Endodermal cell (in vitro differentiated cells): ENCODE measurements around the gene SPRR2A. TPM values are rescaled to one million over a fixed set of nuclear protein-coding genes. Genes with fewer than 3 reads are reported as not detected.

Experiments used
- DNase-seq: peaks from one replicate; pipeline ENCODE4 v3.0.0-alpha.2; 2017
- H3K27ac ChIP-seq: 2 replicates; pipeline ENCODE4 v1.5.1; 2013; ENCODE audit warnings: mild to moderate bottlenecking, low read depth, low read length, moderate library complexity
- H3K27me3 ChIP-seq: 2 replicates; pipeline ENCODE4 v1.6.1; 2013; ENCODE audit warnings: mild to moderate bottlenecking, low read length, moderate library complexity; ENCODE audit not compliant: insufficient read depth, control insufficient read depth, poor library complexity, severe bottlenecking
- H3K36me3 ChIP-seq: 2 replicates; pipeline ENCODE4 v1.7.0; 2013; ENCODE audit warnings: mild to moderate bottlenecking, low read length, moderate library complexity; ENCODE audit not compliant: control insufficient read depth, insufficient read depth
- H3K4me1 ChIP-seq: one replicate; pipeline ENCODE4 v1.7.0; 2013; ENCODE audit warnings: low read length; ENCODE audit not compliant: control insufficient read depth, insufficient read depth
- H3K4me3 ChIP-seq: 2 replicates; pipeline ENCODE4 v1.5.1; 2013; ENCODE audit warnings: mild to moderate bottlenecking, low read length, moderate library complexity
- H3K9ac ChIP-seq: 2 replicates; pipeline ENCODE4 v1.6.1; 2013; ENCODE audit warnings: mild to moderate bottlenecking, low read length, moderate library complexity; ENCODE audit not compliant: poor library complexity, severe bottlenecking; ENCODE audit errors: extremely low read depth
- H3K9me3 ChIP-seq: 2 replicates; pipeline ENCODE4 v1.6.1; 2013; ENCODE audit warnings: mild to moderate bottlenecking, low read length, moderate library complexity; ENCODE audit not compliant: control insufficient read depth
- H3K27ac Mint-ChIP-seq: 2 replicates; pipeline ENCODE4 v1.8.0; 2020; ENCODE audit warnings: mixed read lengths
- H3K27me3 Mint-ChIP-seq: 2 replicates; pipeline ENCODE4 v1.8.0; 2021; ENCODE audit warnings: mild to moderate bottlenecking, mixed read lengths; ENCODE audit not compliant: insufficient read depth
- H3K36me3 Mint-ChIP-seq: 2 replicates; pipeline ENCODE4 v1.8.0; 2020; ENCODE audit warnings: low read depth, mixed read lengths
- H3K4me1 Mint-ChIP-seq: 2 replicates; pipeline ENCODE4 v1.8.0; 2020; ENCODE audit warnings: mixed read lengths
- H3K4me3 Mint-ChIP-seq: 2 replicates; pipeline ENCODE4 v1.8.0; 2020; ENCODE audit warnings: mild to moderate bottlenecking, moderate library complexity, mixed read lengths
- H3K9me3 Mint-ChIP-seq: 2 replicates; pipeline ENCODE4 v1.8.0; 2020; ENCODE audit warnings: mild to moderate bottlenecking, mixed read lengths
- WGBS, 2 experiments: methylation state at CpG; one replicate each; pipeline versions ENCODE4 v1.1.5 to v1.1.7; 2013; ENCODE audit warnings: missing lambda C conversion rate in 2 of 2, mixed read lengths in 1 of 2; ENCODE audit not compliant: insufficient coverage in 1 of 2, insufficient read length in 1 of 2; 5-methylcytosine and 5-hydroxymethylcytosine counted together
- total RNA-seq, 2 donors: library from RNA; stranded (reverse); fragmentation: NEBNext Ultra II Directional in 1 of 2; extraction: Animal tissue kit (Norgen Biotek cat#: 25700) in 1 of 2; gene quantifications; 2 replicates in 1 of 2; 3 replicates in 1 of 2; pipeline ENCODE4 v1.2.1, GENCODE V29; 2021
- TF ChIP-seq, protein P1 (sequence below): fragments of 200-600 bp; sonication (generic); conservative IDR thresholded peaks from 2 replicates; pipeline ENCODE4 v1.5.0; 2021; ENCODE audit warnings: antibody characterized with exemption, mild to moderate bottlenecking

Gene SPRR2A
- total RNA-seq, 2 donors from 2014 or later: not detected

DNA sequence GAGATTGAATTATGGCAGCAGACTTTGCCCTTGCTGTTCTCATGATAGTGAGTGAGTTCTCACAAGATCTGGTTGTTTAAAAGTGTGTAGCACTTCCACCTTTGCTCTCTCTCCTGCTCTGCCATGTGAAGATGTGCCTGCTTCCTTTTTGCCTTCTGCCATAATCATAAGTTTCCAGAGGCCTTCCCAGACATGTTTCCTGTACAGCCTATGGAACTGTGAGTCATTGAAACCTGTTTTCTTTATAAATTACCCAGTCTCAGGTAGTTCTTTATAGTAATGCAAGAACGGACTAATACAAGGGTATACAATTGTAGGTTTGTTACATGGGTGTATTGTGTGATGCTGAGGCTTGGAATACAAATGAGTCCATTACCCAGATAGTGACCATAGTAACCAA lies 22.1 kb downstream of the SPRR2A start:
- Mint-ChIP-seq H3K9me3 (no peaks in the 10 kb centered on the region), H3K4me1 (peaks cover 26% of the 10 kb centered on the region), H3K27ac (no peak overlapping the region), H3K36me3 (no peaks in the 10 kb centered on the region), H3K27me3 (no peaks in the 10 kb centered on the region), H3K4me3 (no peak overlapping the region)
- no peak for DNase-seq
- H3K27ac ChIP-seq: no peak overlapping the region
- H3K9me3 ChIP-seq: no peaks in the 10 kb centered on the region
- no peak overlapping the region for H3K9ac ChIP-seq
- TF ChIP-seq, protein P1, sequence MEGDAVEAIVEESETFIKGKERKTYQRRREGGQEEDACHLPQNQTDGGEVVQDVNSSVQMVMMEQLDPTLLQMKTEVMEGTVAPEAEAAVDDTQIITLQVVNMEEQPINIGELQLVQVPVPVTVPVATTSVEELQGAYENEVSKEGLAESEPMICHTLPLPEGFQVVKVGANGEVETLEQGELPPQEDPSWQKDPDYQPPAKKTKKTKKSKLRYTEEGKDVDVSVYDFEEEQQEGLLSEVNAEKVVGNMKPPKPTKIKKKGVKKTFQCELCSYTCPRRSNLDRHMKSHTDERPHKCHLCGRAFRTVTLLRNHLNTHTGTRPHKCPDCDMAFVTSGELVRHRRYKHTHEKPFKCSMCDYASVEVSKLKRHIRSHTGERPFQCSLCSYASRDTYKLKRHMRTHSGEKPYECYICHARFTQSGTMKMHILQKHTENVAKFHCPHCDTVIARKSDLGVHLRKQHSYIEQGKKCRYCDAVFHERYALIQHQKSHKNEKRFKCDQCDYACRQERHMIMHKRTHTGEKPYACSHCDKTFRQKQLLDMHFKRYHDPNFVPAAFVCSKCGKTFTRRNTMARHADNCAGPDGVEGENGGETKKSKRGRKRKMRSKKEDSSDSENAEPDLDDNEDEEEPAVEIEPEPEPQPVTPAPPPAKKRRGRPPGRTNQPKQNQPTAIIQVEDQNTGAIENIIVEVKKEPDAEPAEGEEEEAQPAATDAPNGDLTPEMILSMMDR: no peak
- H3K27me3 ChIP-seq: no peaks in the 10 kb centered on the region
- 93% methylated on average over 1 of the region's 1 CpG; no CpG with 5 or more reads in 1 of the 2 experiments for WGBS, 2 experiments
- H3K36me3 ChIP-seq: no peaks in the 10 kb centered on the region
- H3K4me1 ChIP-seq: no peaks in the 10 kb centered on the region
- H3K4me3 ChIP-seq: peak overlapping the region; percentile 56

DNA sequence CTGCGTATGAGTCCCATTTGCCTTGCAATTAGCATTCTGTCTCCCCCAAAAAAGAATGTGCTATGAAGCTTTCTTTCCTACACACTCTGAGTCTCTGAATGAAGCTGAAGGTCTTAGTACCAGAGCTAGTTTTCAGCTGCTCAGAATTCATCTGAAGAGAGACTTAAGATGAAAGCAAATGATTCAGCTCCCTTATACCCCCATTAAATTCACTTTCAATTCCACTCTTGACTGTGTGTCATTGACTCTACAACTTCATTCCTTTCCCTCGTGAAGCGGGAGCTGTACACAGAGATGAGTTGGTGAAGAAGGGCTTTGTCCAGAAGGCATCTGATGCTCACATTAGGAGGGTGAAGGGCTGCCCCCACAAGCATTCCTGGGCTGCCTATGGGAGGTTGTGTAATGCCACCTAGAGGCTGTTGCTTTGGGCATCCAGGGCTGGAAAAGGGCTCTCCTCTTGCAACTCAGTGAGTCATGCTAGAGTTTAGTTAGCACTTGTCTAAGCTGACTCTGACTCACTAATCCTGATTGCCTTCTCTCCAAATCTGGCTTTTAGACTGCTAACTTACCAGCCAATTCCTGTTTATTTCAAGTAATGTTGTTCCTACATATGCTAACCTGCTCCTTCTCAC lies 24.5 kb downstream of the SPRR2A start:
- Histone ChIP-seq H3K9ac (no peak overlapping the region), H3K4me3 (no peak overlapping the region), H3K4me1 (no peaks in the 10 kb centered on the region), H3K27ac (no peak overlapping the region), H3K27me3 (no peaks in the 10 kb centered on the region), H3K9me3 (no peaks in the 10 kb centered on the region), H3K36me3 (no peaks in the 10 kb centered on the region)
- Mint-ChIP-seq H3K9me3 (peaks cover 5% of the 10 kb centered on the region), H3K27me3 (no peaks in the 10 kb centered on the region), H3K27ac (peak overlapping the region; percentile 3), H3K4me3 (no peak overlapping the region), H3K36me3 (no peaks in the 10 kb centered on the region), H3K4me1 (peaks cover 20% of the 10 kb centered on the region)
- TF ChIP-seq, protein P1: peak; percentile 78
- 0 to 41% methylated on average over 1 to 3 of the region's 3 CpGs for WGBS, 2 experiments
- peak; percentile 63 for DNase-seq

DNA sequence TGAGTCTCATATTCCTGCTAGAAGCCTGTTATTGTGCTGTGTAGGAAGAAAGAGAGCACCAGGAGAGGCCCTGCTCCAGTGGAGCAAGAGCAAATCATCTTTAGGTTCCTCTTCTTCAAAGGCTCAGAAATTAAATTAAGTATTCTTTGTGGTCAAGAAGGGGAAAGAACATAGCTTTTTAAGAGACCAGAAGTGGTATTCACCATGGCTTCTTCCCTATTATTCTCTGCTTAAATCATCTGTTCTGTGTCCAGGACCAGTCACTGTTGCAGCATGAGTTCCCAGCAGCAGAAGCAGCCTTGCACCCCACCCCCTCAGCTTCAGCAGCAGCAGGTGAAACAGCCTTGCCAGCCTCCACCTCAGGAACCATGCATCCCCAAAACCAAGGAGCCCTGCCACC lies 25.2 kb downstream of the SPRR2A start:
- peaks cover 5% of the 10 kb centered on the region for H3K9me3 Mint-ChIP-seq
- peaks cover 14% of the 10 kb centered on the region for H3K4me1 Mint-ChIP-seq
- Histone ChIP-seq H3K36me3 (no peaks in the 10 kb centered on the region), H3K4me3 (no peak overlapping the region), H3K9ac (no peak overlapping the region), H3K4me1 (no peaks in the 10 kb centered on the region), H3K27ac (no peak overlapping the region), H3K9me3 (no peaks in the 10 kb centered on the region), H3K27me3 (no peaks in the 10 kb centered on the region)
- no peak overlapping the region for H3K27ac Mint-ChIP-seq
- TF ChIP-seq, protein P1: no peak
- H3K36me3 Mint-ChIP-seq: no peaks in the 10 kb centered on the region
- DNase-seq: no peak
- H3K27me3 Mint-ChIP-seq: no peaks in the 10 kb centered on the region
- H3K4me3 Mint-ChIP-seq: no peak overlapping the region
